GM23338 (cell line): ENCODE measurements around the gene PCIF1. TPM values are rescaled to one million over a fixed set of nuclear protein-coding genes. Genes with fewer than 3 reads are reported as not detected.

Source experiments
- ATAC-seq: fragments of 200-7000 bp; cut with Tn5 transposase; 3 replicates; pipeline ENCODE4 v1.9.1; 2020
- DNase-seq: peaks from one replicate; pipeline ENCODE4 v3.0.0-alpha.2; 2015; ENCODE audit warnings: low spot score
- H2AFZ ChIP-seq: fragments of 200-600 bp; sonication (generic); 2 replicates; pipeline ENCODE4 v1.8.0; 2016; ENCODE audit warnings: antibody characterized with exemption, mild to moderate bottlenecking, moderate library complexity
- H3F3A ChIP-seq: fragments of 200-600 bp; sonication (generic); replicated peaks from 2 replicates; pipeline ENCODE4 v1.8.0; 2017; ENCODE audit warnings: antibody characterized with exemption, mixed run types, low read depth
- H3K27ac ChIP-seq: fragments of 200-600 bp; sonication (generic); 2 replicates; pipeline ENCODE4 v1.6.1; 2016; ENCODE audit warnings: low read depth
- H3K27me3 ChIP-seq: fragments of 200-600 bp; sonication (generic); 2 replicates; pipeline ENCODE4 v1.8.0; 2016; ENCODE audit warnings: mild to moderate bottlenecking, mixed run types, moderate library complexity; ENCODE audit not compliant: insufficient read depth
- H3K36me3 ChIP-seq: fragments of 200-600 bp; sonication (generic); 2 replicates; pipeline ENCODE4 v1.8.0; 2016; ENCODE audit warnings: mild to moderate bottlenecking; ENCODE audit not compliant: insufficient read depth
- H3K4me1 ChIP-seq: fragments of 200-600 bp; sonication (generic); 2 replicates; pipeline ENCODE4 v1.8.0; 2016; ENCODE audit warnings: mild to moderate bottlenecking, moderate library complexity; ENCODE audit not compliant: insufficient read depth
- H3K4me2 ChIP-seq: fragments of 200-600 bp; sonication (generic); 2 replicates; pipeline ENCODE4 v1.7.1; 2017; ENCODE audit warnings: mixed run types
- H3K4me3 ChIP-seq: fragments of 200-600 bp; sonication (generic); 2 replicates; pipeline ENCODE4 v1.6.1; 2016; ENCODE audit warnings: mixed run types
- H3K79me2 ChIP-seq: fragments of 200-600 bp; sonication (generic); replicated peaks from 2 replicates; pipeline ENCODE4 v1.8.0; 2017; ENCODE audit warnings: mild to moderate bottlenecking; ENCODE audit not compliant: insufficient read depth
- H3K9me2 ChIP-seq: fragments of 200-600 bp; sonication (generic); 2 replicates; pipeline ENCODE4 v1.8.0; 2017; ENCODE audit not compliant: insufficient read depth
- H4K20me1 ChIP-seq: fragments of 200-600 bp; sonication (generic); replicated peaks from 2 replicates; pipeline ENCODE4 v1.8.0; 2017; ENCODE audit warnings: mild to moderate bottlenecking; ENCODE audit not compliant: insufficient read depth
- H3K27ac Mint-ChIP-seq: 2 replicates; pipeline ENCODE4 v1.8.0; 2020; ENCODE audit warnings: inconsistent platforms, mild to moderate bottlenecking, moderate library complexity, mixed read lengths
- H3K27me3 Mint-ChIP-seq: 3 replicates; pipeline ENCODE4 v1.8.0; 2022; ENCODE audit warnings: low read depth, mild to moderate bottlenecking, moderate library complexity, mixed read lengths, inconsistent platforms; ENCODE audit not compliant: insufficient read depth, poor library complexity
- H3K36me3 Mint-ChIP-seq: 3 replicates; pipeline ENCODE4 v1.8.0; 2021; ENCODE audit warnings: low read depth, mild to moderate bottlenecking, inconsistent platforms, moderate library complexity, mixed read lengths
- H3K4me1 Mint-ChIP-seq: 3 replicates; pipeline ENCODE4 v1.8.0; 2020; ENCODE audit warnings: mild to moderate bottlenecking, inconsistent platforms, mixed read lengths
- H3K4me3 Mint-ChIP-seq: 3 replicates; pipeline ENCODE4 v1.8.0; 2021; ENCODE audit warnings: moderate library complexity, mild to moderate bottlenecking, inconsistent platforms, mixed read lengths
- H3K9me3 Mint-ChIP-seq: 3 replicates; pipeline ENCODE4 v1.8.0; 2020; ENCODE audit warnings: moderate library complexity, mild to moderate bottlenecking, inconsistent platforms, mixed read lengths
- ETS1 ChIP-seq: IDR thresholded peaks from 2 replicates; pipeline ENCODE4 v1.6.1; 2016; ENCODE audit warnings: antibody characterized with exemption
- POLR2AphosphoS5 ChIP-seq: IDR thresholded peaks from 2 replicates; pipeline ENCODE4 v1.6.1; 2016; ENCODE audit warnings: antibody characterized with exemption, low read depth
- ZNF114 ChIP-seq: fragments of 250-450 bp; sonication (Bioruptor Pico); IDR thresholded peaks from 2 replicates; pipeline ENCODE4 v1.5.0; 2020; ENCODE audit warnings: mild to moderate bottlenecking, moderate library complexity
- ZNF331 ChIP-seq: fragments of 250-450 bp; sonication (Bioruptor Pico); IDR thresholded peaks from 2 replicates; pipeline ENCODE4 v1.5.0; 2020; ENCODE audit warnings: low read depth, mild to moderate bottlenecking, moderate library complexity
- ZNF462 ChIP-seq: fragments of 250-450 bp; sonication (Bioruptor Pico); IDR thresholded peaks from 2 replicates; pipeline ENCODE4 v1.5.0; 2020; ENCODE audit warnings: mild to moderate bottlenecking, moderate library complexity
- polyA plus RNA-seq: library from polyadenylated mRNA; unstranded; fragments of >200 nt; fragmentation: Nextera tagmentation; extraction: Ambion mirVana; gene quantifications from 2 replicates; pipeline ENCODE4 v1.2.1, GENCODE V29; 2016
- total RNA-seq: library from RNA; depleted of rRNA; stranded (reverse); fragments of >200 nt; shearing (Covaris generic); gene quantifications from 2 replicates; pipeline ENCODE4 v1.2.3, GENCODE V29; 2014
- TF ChIP-seq, protein P1 (sequence below), 2 experiments: fragments of 200-600 bp in 1 of 2; sonication (generic) in 1 of 2; conservative IDR thresholded peaks; 2 replicates each; pipeline versions ENCODE4 v1.5.1 to v1.6.1; 2016 to 2017; ENCODE audit warnings: antibody characterized with exemption in 2 of 2, low read depth in 2 of 2, mild to moderate bottlenecking in 2 of 2, moderate library complexity in 1 of 2

Gene PCIF1
- total and polyA plus RNA-seq, 2 experiments from 2014 or later = 26.1 to 28.3 TPM

DNA sequence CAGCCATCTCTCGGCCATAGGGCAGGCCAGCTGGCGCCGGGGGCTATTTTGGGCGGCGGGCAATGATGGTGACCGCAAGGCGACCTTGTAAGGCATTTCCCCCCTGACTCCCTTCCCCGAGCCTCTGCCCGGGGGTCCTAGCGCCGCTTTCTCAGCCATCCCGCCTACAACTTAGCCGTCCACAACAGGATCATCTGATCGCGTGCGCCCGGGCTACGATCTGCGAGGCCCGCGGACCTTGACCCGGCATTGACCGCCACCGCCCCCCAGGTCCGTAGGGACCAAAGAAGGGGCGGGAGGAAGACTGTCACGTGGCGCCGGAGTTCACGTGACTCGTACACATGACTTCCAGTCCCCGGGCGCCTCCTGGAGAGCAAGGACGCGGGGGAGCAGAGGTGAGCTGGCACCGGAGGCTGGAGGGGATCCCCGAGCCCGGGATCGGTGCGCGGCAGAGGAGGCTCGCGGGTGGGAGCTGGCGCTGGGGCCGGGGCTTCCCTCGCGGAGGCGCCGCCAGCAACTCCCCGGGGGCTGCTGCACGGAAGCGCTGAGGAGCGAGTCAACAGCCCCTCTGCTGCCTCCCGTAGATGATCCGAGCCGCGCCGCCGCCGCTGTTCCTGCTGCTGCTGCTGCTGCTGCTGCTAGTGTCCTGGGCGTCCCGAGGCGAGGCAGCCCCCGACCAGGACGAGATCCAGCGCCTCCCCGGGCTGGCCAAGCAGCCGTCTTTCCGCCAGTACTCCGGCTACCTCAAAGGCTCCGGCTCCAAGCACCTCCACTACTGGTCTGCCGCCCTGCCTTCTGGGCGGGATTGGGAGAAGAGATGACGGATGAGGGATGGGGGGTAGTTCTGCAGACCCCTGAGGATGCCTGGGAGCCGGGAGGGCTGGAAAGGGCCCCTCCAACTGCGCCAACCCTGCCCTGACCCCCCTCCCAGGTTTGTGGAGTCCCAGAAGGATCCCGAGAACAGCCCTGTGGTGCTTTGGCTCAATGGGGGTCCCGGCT lies 43.2 kb upstream of the PCIF1 start, which contains the start of the genes CTSA and NEURL2 (continued):
- TF ChIP-seq ZNF462 (CRISPR knock-in tag) (no peak), POLR2AphosphoS5 (peak; percentile 82), ETS1 (peak; percentile 78; the same call in 1 of the 2 replicates)

DNA sequence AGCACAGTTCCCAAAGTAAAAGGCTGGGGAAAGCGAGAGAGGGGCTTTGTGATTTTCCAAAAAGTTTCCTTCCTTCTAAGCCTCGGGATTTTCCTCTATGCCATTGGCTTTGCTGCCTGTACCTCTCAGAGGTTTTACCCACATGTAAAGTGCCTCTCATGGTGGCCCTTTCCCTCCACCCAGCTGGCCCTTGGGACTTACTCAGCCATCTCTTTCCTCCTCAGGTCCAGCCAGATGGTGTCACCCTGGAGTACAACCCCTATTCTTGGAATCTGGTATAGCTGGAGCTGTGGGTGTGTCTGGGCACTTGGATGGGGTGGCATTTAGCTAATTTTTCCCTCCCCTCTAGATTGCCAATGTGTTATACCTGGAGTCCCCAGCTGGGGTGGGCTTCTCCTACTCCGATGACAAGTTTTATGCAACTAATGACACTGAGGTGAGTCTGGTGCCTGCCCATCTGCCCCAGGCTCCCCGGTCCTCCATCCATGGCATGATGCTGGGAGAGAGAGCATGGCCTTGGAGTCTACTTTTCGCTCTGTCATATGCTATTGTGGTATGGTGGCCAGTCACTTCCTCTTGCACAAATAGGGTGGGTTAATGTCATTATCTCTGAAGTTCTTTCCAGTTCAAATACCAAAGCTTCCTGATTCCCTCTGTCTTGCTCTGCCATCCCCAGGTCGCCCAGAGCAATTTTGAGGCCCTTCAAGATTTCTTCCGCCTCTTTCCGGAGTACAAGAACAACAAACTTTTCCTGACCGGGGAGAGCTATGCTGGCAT lies 42.2 kb upstream of the PCIF1 start:
- H3K27me3 Mint-ChIP-seq = peaks cover 15% of the 10 kb centered on the region
- Histone ChIP-seq H3K9me2 (no peaks in the 10 kb centered on the region), H3K36me3 (peaks cover 3% of the 10 kb centered on the region; the same call in 1 of the 2 replicates), H3K4me2 (peak overlapping the region; percentile 99), H3K4me3 (peak overlapping the region; percentile 86), H3K27ac (no peak overlapping the region), H4K20me1 (no peaks in the 10 kb centered on the region), H3K79me2 (0 out of 2 replicates have a peak, but pooled peaks cover 5% of the 10 kb centered on the region), H3F3A (0 out of 2 replicates have a peak, but pooled peaks cover 6% of the 10 kb centered on the region), H2AFZ (no peak overlapping the region), H3K4me1 (peaks cover 3% of the 10 kb centered on the region; the same call in 1 of the 2 replicates), H3K27me3 (no peaks in the 10 kb centered on the region)
- peak overlapping the region; percentile 88 for H3K4me3 Mint-ChIP-seq
- peaks cover 27% of the 10 kb centered on the region for H3K36me3 Mint-ChIP-seq
- peaks cover 3% of the 10 kb centered on the region; the same call in 1 of the 3 replicates for H3K9me3 Mint-ChIP-seq
- peaks cover 14% of the 10 kb centered on the region; the same call in 2 of the 3 replicates for H3K4me1 Mint-ChIP-seq
- ATAC-seq = no peak
- no peak overlapping the region for H3K27ac Mint-ChIP-seq
- DNase-seq = peak; percentile 21
- TF ChIP-seq ETS1 = no peak
- TF ChIP-seq ZNF114 = no peak
- TF ChIP-seq ZNF331 (CRISPR knock-in tag) = no peak
- TF ChIP-seq, protein P1, sequence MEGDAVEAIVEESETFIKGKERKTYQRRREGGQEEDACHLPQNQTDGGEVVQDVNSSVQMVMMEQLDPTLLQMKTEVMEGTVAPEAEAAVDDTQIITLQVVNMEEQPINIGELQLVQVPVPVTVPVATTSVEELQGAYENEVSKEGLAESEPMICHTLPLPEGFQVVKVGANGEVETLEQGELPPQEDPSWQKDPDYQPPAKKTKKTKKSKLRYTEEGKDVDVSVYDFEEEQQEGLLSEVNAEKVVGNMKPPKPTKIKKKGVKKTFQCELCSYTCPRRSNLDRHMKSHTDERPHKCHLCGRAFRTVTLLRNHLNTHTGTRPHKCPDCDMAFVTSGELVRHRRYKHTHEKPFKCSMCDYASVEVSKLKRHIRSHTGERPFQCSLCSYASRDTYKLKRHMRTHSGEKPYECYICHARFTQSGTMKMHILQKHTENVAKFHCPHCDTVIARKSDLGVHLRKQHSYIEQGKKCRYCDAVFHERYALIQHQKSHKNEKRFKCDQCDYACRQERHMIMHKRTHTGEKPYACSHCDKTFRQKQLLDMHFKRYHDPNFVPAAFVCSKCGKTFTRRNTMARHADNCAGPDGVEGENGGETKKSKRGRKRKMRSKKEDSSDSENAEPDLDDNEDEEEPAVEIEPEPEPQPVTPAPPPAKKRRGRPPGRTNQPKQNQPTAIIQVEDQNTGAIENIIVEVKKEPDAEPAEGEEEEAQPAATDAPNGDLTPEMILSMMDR (conservative IDR thresholded peaks at IDR 0.05; ENCODE audit: low read depth in 2 of 2) = peak in 1 of 2 experiments; percentile 23; a peak in 1 of 4 replicates
